Stimulated activated CD4-positive, alpha-beta T cell treated with anti-CD3 and anti-CD28 coated beads, Interleukin-12 subunit alpha, Interleukin-12 subunit beta, amount 100 ng/mL, for 4 hours (primary cell): ENCODE measurements around the gene TBXA2R.
A peak's percentile ranks its signal among the peaks of the same experiment; 100 is the strongest.

Experiments used
- DNase-seq: peaks from one replicate; pipeline ENCODE4 v3.0.0-alpha.2; 2020

The TBXA2R gene

GRCh38 chr19:3550947-3551791 is 55.5 kb downstream of the TBXA2R start:
- no peak for DNase-seq

GRCh38 chr19:3549816-3550215 is 56.9 kb downstream of the TBXA2R start:
- no peak for DNase-seq

- DNase-seq, result no peak
These were observed 58.1 kb downstream of the TBXA2R start for GRCh38 chr19:3548606-3549005.

- DNase-seq, result no peak
These were observed 58.9 kb downstream of the TBXA2R start for GRCh38 chr19:3547767-3548282.

GRCh38 chr19:3547301-3547731 is 59.4 kb downstream of the TBXA2R start:
- no peak for DNase-seq

- no peak for DNase-seq
These were observed 60.6 kb downstream of the TBXA2R start for GRCh38 chr19:3546119-3546518.

- DNase-seq, result no peak
These were observed 61.0 kb downstream of the TBXA2R start for GRCh38 chr19:3545669-3546034.

GRCh38 chr19:3544742-3545668 is 61.7 kb downstream of the TBXA2R start:
- DNase-seq, result peak; percentile 77
